HepG2 (cell line): ENCODE results near the gene GSC2.

Experiments used
- ADNP ChIP-seq: sonication (generic); formaldehyde crosslinking; IDR thresholded peaks from 2 replicates; pipeline ENCODE4 v1.4.0; 2020; ENCODE audit warnings: missing genetic modification reagents
- ARID2 ChIP-seq: sonication (generic); formaldehyde crosslinking; IDR thresholded peaks from 2 replicates; pipeline ENCODE4 v1.8.1; 2022; ENCODE audit warnings: mild to moderate bottlenecking, missing genetic modification reagents, borderline replicate concordance
- EED ChIP-seq: sonication (generic); formaldehyde crosslinking; IDR thresholded peaks from 2 replicates; pipeline ENCODE4 v1.5.0; 2020; ENCODE audit warnings: mild to moderate bottlenecking, missing genetic modification reagents
- FOXA1 ChIP-seq, 2 experiments: fragments of 450-650 bp in 1 of 2; sonication (generic) in 1 of 2; formaldehyde crosslinking in 1 of 2; IDR thresholded peaks; 2 replicates each; pipeline versions ENCODE4 v1.4.0 to v1.6.1; 2016 to 2020; ENCODE audit warnings: missing genetic modification reagents in 1 of 2
- HDAC2 ChIP-seq: sonication (generic); formaldehyde crosslinking; IDR thresholded peaks from 2 replicates; pipeline ENCODE4 v1.4.0; 2020; ENCODE audit warnings: missing genetic modification reagents
- RNF219 ChIP-seq: sonication (generic); formaldehyde crosslinking; IDR thresholded peaks from 2 replicates; pipeline ENCODE4 v1.5.0; 2020; ENCODE audit warnings: mild to moderate bottlenecking, missing genetic modification reagents
- SKI ChIP-seq: fragments of 450-650 bp; IDR thresholded peaks from one replicate; pipeline ENCODE4 v1.6.1; 2018; ENCODE audit warnings: mild to moderate bottlenecking; ENCODE audit not compliant: partially characterized antibody
- XRCC5 ChIP-seq: fragments of 200-400 bp; formaldehyde crosslinking; optimal IDR thresholded peaks from 2 replicates; pipeline ENCODE3; 2017; ENCODE audit warnings: mild to moderate bottlenecking, low read length
- ZNF343 ChIP-seq: sonication (generic); formaldehyde crosslinking; IDR thresholded peaks from 2 replicates; pipeline ENCODE4 v1.4.0; 2020; ENCODE audit warnings: mild to moderate bottlenecking, missing genetic modification reagents

- TF ChIP-seq ZNF343 (CRISPR knock-in tag) = no peak
- no peak for TF ChIP-seq RNF219
- TF ChIP-seq SKI = no peak
- TF ChIP-seq EED = no peak
- no peak for TF ChIP-seq ARID2 (CRISPR knock-in tag)
- TF ChIP-seq ADNP (CRISPR knock-in tag) = no peak
- TF ChIP-seq FOXA1 (IDR thresholded peaks at IDR 0.05) = no peak
- TF ChIP-seq FOXA1 (CRISPR knock-in tag; IDR thresholded peaks at IDR 0.05) = no peak
- no peak for TF ChIP-seq XRCC5
- no peak for TF ChIP-seq HDAC2 (CRISPR knock-in tag)
Observed at GRCh38 chr22:19142394-19142793, 7.7 kb downstream of the GSC2 start.
